ENCODE results near the gene NPEPL1.
A peak's percentile ranks its signal among the peaks of the same experiment; 100 is the strongest.
"Not testable (repeated sequence)": the region's sequence is repeated elsewhere in the genome, so short reads cannot be mapped to it uniquely, and the experiment has no call there.

The NPEPL1 gene

DNA sequence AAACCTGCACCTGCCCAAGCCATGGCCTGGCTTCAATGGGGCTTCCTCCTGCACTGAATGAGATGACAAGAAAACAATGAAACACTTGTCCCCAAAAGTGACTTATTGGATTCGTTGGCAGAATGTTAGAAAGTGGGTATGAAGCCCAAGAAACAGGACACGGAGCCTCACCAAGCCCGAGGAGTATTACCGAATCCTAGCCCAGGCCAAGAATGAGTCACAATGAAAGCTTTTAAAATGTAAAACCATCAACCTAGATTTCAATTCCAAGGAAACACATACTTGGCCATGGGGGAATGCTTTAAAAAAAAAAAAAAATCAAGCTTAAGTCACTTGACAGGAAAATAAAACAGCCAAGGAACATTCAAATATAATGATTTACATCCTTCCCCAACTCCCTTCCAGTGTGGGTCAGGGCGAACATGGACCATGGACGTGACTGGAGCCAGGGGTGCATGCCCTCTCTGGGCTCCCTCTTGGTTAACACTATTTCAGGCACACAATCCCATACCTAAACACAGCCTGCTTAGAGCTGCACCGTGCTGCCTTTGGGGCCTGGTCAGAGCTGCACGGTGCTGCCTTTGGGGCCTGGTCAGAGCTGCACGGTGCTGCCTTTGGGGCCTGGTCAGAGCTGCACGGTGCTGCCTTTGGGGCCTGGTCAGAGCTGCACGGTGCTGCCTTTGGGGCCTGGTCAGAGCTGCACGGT, 44.7 kb upstream of the NPEPL1 start:
- in situ Hi-C loops (cut with HindIII; ENCODE audit: low sequenced_read_pairs): loop anchor here (10.0 kb wide), 1 partner anchor 193 kb away; no protein-coding TSS in a partner anchor
- DNase-seq (ENCODE audit: low read depth): peak; percentile 80

GRCh38 chr20:58648502-58648825, 44.1 kb upstream of the NPEPL1 start:
- not testable (repeated sequence) for H3K4me3 ChIP-seq (ENCODE audit: low read depth, low read length); DNase-seq (ENCODE audit: low read depth)
- in situ Hi-C loops (cut with HindIII; ENCODE audit: low sequenced_read_pairs): loop anchor here (10.0 kb wide), 1 partner anchor 194 kb away; no protein-coding TSS in a partner anchor

More for the DNA sequence above, 44.7 kb upstream of the NPEPL1 start:
- H3K4me3 ChIP-seq (ENCODE audit: low read depth, low read length): no peak overlapping the region
- TF ChIP-seq, protein P1, sequence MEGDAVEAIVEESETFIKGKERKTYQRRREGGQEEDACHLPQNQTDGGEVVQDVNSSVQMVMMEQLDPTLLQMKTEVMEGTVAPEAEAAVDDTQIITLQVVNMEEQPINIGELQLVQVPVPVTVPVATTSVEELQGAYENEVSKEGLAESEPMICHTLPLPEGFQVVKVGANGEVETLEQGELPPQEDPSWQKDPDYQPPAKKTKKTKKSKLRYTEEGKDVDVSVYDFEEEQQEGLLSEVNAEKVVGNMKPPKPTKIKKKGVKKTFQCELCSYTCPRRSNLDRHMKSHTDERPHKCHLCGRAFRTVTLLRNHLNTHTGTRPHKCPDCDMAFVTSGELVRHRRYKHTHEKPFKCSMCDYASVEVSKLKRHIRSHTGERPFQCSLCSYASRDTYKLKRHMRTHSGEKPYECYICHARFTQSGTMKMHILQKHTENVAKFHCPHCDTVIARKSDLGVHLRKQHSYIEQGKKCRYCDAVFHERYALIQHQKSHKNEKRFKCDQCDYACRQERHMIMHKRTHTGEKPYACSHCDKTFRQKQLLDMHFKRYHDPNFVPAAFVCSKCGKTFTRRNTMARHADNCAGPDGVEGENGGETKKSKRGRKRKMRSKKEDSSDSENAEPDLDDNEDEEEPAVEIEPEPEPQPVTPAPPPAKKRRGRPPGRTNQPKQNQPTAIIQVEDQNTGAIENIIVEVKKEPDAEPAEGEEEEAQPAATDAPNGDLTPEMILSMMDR (IDR thresholded peaks at IDR 0.05; ENCODE audit: low read depth, low read length, missing control alignments): no peak

DNA sequence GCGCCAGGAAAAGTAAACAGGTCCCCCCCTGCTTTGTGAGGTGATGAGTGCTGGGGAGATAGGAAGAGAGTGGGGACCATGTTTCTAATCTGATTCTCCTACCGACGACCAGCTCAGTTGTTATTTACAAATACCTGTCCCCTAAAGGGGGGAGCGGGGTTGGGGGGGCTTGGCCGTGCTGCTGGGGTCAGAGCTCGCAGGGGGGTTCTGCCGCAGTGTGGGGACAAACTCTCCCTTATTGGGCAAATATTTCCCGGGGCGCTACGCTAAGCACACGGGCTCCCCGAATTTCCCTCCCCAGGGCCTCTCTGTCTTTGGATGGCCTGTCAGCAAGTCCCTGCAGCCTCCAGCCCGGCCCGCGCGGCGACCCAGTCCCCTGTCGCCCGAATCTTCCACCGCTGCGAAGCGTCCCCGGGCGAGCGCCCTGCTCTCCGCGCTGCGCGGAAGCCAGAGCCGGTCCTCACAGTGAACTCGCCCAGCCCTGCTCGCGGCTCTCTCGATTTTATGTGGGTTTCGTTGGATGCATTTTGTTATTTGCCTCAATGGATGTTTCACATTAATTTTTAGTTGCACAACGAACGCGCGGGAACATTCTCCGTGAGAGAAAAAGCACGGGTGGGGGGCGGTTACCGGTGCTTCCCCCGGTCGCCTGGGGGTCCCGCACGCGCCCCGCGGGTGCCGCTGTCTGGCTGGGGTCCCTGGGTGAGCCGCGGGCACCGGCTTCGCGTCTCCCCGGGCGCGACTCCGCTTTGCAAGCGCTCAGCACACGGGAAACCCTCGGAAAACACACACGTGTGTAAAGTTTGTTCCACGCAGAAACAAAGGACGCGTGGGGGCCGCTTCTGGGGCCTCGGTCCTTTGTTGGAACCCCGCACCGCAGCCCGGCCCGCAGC, 43.1 kb upstream of the NPEPL1 start:
- H3K4me3 ChIP-seq (ENCODE audit: low read depth, low read length): no peak overlapping the region
- in situ Hi-C loops (cut with HindIII; ENCODE audit: low sequenced_read_pairs): loop anchor here (5.0 to 10.0 kb wide), 2 partner anchors 195 to 417 kb away; no protein-coding TSS in a partner anchor
- TF ChIP-seq, protein P1 (IDR thresholded peaks at IDR 0.05; ENCODE audit: low read depth, low read length, missing control alignments): no peak
- DNase-seq (ENCODE audit: low read depth): no peak

GRCh38 chr20:58650181-58650775, 42.3 kb upstream of the NPEPL1 start:
- in situ Hi-C loops (cut with HindIII; ENCODE audit: low sequenced_read_pairs): loop anchor here (5.0 kb wide), 1 partner anchor 418 kb away; no protein-coding TSS in a partner anchor
- DNase-seq (ENCODE audit: low read depth): no peak
- H3K4me3 ChIP-seq (ENCODE audit: low read depth, low read length): peak overlapping the region; percentile 81
- TF ChIP-seq, protein P1 (IDR thresholded peaks at IDR 0.05; ENCODE audit: low read depth, low read length, missing control alignments): no peak

GRCh38 chr20:58650776-58651558, 41.6 kb upstream of the NPEPL1 start, which contains the start of gene STX16:
Gene STX16, plus strand, starts transcription at chr20:58651283. Its CDS starts 724 bp downstream, at chr20:58652007.
- peak; percentile 75 for DNase-seq (ENCODE audit: low read depth)
- in situ Hi-C loops (cut with HindIII; ENCODE audit: low sequenced_read_pairs): loop anchor here (5.0 kb wide), 1 partner anchor 419 kb away; no protein-coding TSS in a partner anchor
- TF ChIP-seq, protein P1 (IDR thresholded peaks at IDR 0.05; ENCODE audit: low read depth, low read length, missing control alignments): no peak
- H3K4me3 ChIP-seq (ENCODE audit: low read depth, low read length): peak within 1 kb of the TSS; percentile 81

- in situ Hi-C loops (cut with HindIII; ENCODE audit: low sequenced_read_pairs): loop anchor here (5.0 kb wide), 1 partner anchor 419 kb away; no protein-coding TSS in a partner anchor
- DNase-seq (ENCODE audit: low read depth): no peak
- TF ChIP-seq, protein P1 (IDR thresholded peaks at IDR 0.05; ENCODE audit: low read depth, low read length, missing control alignments): no peak
- peak overlapping the region; percentile 81 for H3K4me3 ChIP-seq (ENCODE audit: low read depth, low read length)
These were observed 41.0 kb upstream of the NPEPL1 start for GRCh38 chr20:58651559-58651945.

All from astrocyte of the cerebellum (primary cell).